Lower leg skin (tissue), 3 donors: ENCODE results near the gene TMEM218.

Experiments used
- POLR2A ChIP-seq, 2 donors: fragments of 450-650 bp; IDR thresholded peaks; one replicate each; pipeline ENCODE4 v1.6.1; 2016 to 2017; ENCODE audit warnings: antibody characterized with exemption in 2 of 2, mild to moderate bottlenecking in 1 of 2, moderate library complexity in 1 of 2
- TF ChIP-seq, protein P1 (sequence below), 3 donors: fragments of 450-650 bp; IDR thresholded peaks; one replicate each; pipeline ENCODE4 v1.5.1; 2016; ENCODE audit warnings: antibody characterized with exemption in 3 of 3, mild to moderate bottlenecking in 3 of 3, moderate library complexity in 2 of 3

DNA sequence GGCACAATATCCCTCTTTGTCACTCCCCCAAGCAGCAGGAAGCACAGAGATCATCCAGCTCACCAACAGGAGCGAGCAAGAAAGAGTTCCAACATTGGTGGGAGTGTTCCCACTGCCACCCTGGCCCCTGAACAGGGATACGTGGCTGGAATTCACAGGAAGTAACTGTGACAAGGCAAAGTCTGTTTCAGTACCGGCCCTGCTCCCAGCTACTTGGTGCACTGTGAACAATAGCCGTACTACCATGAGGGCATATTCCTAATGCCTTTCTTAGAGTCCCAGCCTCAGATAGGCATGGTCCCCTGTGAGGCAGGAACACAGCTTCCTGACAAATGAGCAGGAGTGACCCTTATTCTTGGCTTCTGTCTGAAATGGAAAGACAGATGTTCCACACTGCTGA, 50.1 kb downstream of the TMEM218 start:
- TF ChIP-seq, protein P1, sequence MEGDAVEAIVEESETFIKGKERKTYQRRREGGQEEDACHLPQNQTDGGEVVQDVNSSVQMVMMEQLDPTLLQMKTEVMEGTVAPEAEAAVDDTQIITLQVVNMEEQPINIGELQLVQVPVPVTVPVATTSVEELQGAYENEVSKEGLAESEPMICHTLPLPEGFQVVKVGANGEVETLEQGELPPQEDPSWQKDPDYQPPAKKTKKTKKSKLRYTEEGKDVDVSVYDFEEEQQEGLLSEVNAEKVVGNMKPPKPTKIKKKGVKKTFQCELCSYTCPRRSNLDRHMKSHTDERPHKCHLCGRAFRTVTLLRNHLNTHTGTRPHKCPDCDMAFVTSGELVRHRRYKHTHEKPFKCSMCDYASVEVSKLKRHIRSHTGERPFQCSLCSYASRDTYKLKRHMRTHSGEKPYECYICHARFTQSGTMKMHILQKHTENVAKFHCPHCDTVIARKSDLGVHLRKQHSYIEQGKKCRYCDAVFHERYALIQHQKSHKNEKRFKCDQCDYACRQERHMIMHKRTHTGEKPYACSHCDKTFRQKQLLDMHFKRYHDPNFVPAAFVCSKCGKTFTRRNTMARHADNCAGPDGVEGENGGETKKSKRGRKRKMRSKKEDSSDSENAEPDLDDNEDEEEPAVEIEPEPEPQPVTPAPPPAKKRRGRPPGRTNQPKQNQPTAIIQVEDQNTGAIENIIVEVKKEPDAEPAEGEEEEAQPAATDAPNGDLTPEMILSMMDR (IDR thresholded peaks at IDR 0.05) = no peak
- TF ChIP-seq POLR2A (IDR thresholded peaks at IDR 0.05) = no peak
